SU-DHL-6 (cell line): ENCODE results near the gene TERB1.
"Not testable (repeated sequence)": the region's sequence is repeated elsewhere in the genome, so short reads cannot be mapped to it uniquely, and the experiment has no call there.

Experiments
- H2AFZ ChIP-seq: fragments of 200-600 bp; sonication (generic); 2 replicates; pipeline ENCODE4 v1.6.1; 2014; ENCODE audit warnings: low read depth, mild to moderate bottlenecking, moderate library complexity, mixed read lengths, antibody characterized with exemption, low read length; ENCODE audit not compliant: severe bottlenecking
- H3F3A ChIP-seq: fragments of 200-600 bp; shearing (Covaris generic); 2 replicates; pipeline ENCODE4 v1.6.0; 2016; ENCODE audit warnings: antibody characterized with exemption, mild to moderate bottlenecking; ENCODE audit not compliant: insufficient read depth
- H3K27ac ChIP-seq: fragments of 200-600 bp; sonication (generic); 2 replicates; pipeline ENCODE4 v1.5.1; 2016; ENCODE audit warnings: low read depth, mild to moderate bottlenecking, low read length, moderate library complexity, mixed read lengths
- H3K27me3 ChIP-seq: fragments of 200-600 bp; sonication (generic), shearing (Covaris generic); 2 replicates; pipeline ENCODE4 v1.6.0; 2014; ENCODE audit warnings: mild to moderate bottlenecking, low read length
- H3K36me3 ChIP-seq: fragments of 200-600 bp; sonication (generic); 2 replicates; pipeline ENCODE4 v1.6.1; 2014; ENCODE audit warnings: mild to moderate bottlenecking, low read length, mixed read lengths
- H3K4me2 ChIP-seq: fragments of 300-600, 200-600 bp; shearing (Covaris generic), sonication (generic); 2 replicates; pipeline ENCODE4 v1.6.0; 2014; ENCODE audit warnings: low read length, low read depth, mild to moderate bottlenecking; ENCODE audit not compliant: poor library complexity, severe bottlenecking
- H3K4me3 ChIP-seq: fragments of 200-600 bp; sonication (generic); 2 replicates; pipeline ENCODE4 v1.5.1; 2014; ENCODE audit warnings: antibody characterized with exemption, low read length, mild to moderate bottlenecking, mixed read lengths; ENCODE audit not compliant: insufficient read depth, poor library complexity, severe bottlenecking
- H3K79me2 ChIP-seq: fragments of 200-600 bp; sonication (generic); 2 replicates; pipeline ENCODE4 v1.6.1; 2014; ENCODE audit warnings: mild to moderate bottlenecking, low read length, moderate library complexity; ENCODE audit not compliant: insufficient read depth
- H3K9ac ChIP-seq: fragments of 200-600 bp; sonication (generic); 2 replicates; pipeline ENCODE4 v1.7.0; 2014; ENCODE audit warnings: mild to moderate bottlenecking, low read length
- H3K9me2 ChIP-seq: fragments of 200-600 bp; sonication (generic); replicated peaks from 2 replicates; pipeline ENCODE4 v1.6.1; 2014; ENCODE audit warnings: low read length; ENCODE audit not compliant: insufficient read depth
- H3K9me3 ChIP-seq: fragments of 200-600 bp; sonication (generic); 2 replicates; pipeline ENCODE4 v1.6.1; 2014; ENCODE audit warnings: low read length, mixed read lengths; ENCODE audit not compliant: insufficient read depth
- H4K20me1 ChIP-seq: fragments of 200-600 bp; sonication (generic); 2 replicates; pipeline ENCODE4 v1.6.1; 2014; ENCODE audit warnings: low read depth, mild to moderate bottlenecking, antibody characterized with exemption, low read length, moderate library complexity, mixed read lengths
- CTCF ChIP-seq: fragments of 200-600 bp; sonication (generic); IDR thresholded peaks from one replicate; pipeline ENCODE4 v1.5.1; 2017; ENCODE audit warnings: antibody characterized with exemption, mild to moderate bottlenecking, low read length, moderate library complexity; ENCODE audit not compliant: insufficient read depth, poor library complexity, severe bottlenecking
- EZH2phosphoT487 ChIP-seq: fragments of 200-600 bp; sonication (generic), shearing (Covaris generic); conservative IDR thresholded peaks from 2 replicates; pipeline ENCODE4 v1.6.1; 2018; ENCODE audit warnings: mild to moderate bottlenecking, antibody characterized with exemption, low read length, moderate library complexity, mixed read lengths

TERB1 gene

GRCh38 chr16:66800856-66801255 lies 528 bp downstream of the TERB1 start:
- Histone ChIP-seq H3K27me3 (no peaks in the 10 kb centered on the region), H2AFZ (no peak overlapping the region), H3K4me2 (no peak overlapping the region), H3F3A (peaks cover 9% of the 10 kb centered on the region; the same call in 1 of the 2 replicates), H3K9ac (no peak overlapping the region), H4K20me1 (no peaks in the 10 kb centered on the region), H3K79me2 (no peaks in the 10 kb centered on the region), H3K4me3 (no peak overlapping the region), H3K9me3 (no peaks in the 10 kb centered on the region), H3K27ac (no peak overlapping the region), H3K36me3 (peaks cover 10% of the 10 kb centered on the region), H3K9me2 (no peaks in the 10 kb centered on the region)
- TF ChIP-seq EZH2phosphoT487 = no peak
- TF ChIP-seq CTCF = no peak

GRCh38 chr16:66798161-66798560 lies 3.2 kb downstream of the TERB1 start:
- no peaks in the 10 kb centered on the region for H3K27me3 ChIP-seq
- no peaks in the 10 kb centered on the region for H3K79me2 ChIP-seq
- no peaks in the 10 kb centered on the region; the same call in 1 of the 2 replicates for H3K36me3 ChIP-seq
- no peak overlapping the region for H3K4me2 ChIP-seq
- no peak overlapping the region for H3K4me3 ChIP-seq
- no peaks in the 10 kb centered on the region for H3K9me3 ChIP-seq
- H2AFZ ChIP-seq = no peak overlapping the region
- no peak overlapping the region for H3K9ac ChIP-seq
- no peaks in the 10 kb centered on the region for H4K20me1 ChIP-seq
- H3K9me2 ChIP-seq = no peaks in the 10 kb centered on the region
- H3K27ac ChIP-seq = no peak overlapping the region
- TF ChIP-seq CTCF (no peak), EZH2phosphoT487 (no peak)
- H3F3A ChIP-seq = peaks cover 9% of the 10 kb centered on the region; the same call in 1 of the 2 replicates

DNA sequence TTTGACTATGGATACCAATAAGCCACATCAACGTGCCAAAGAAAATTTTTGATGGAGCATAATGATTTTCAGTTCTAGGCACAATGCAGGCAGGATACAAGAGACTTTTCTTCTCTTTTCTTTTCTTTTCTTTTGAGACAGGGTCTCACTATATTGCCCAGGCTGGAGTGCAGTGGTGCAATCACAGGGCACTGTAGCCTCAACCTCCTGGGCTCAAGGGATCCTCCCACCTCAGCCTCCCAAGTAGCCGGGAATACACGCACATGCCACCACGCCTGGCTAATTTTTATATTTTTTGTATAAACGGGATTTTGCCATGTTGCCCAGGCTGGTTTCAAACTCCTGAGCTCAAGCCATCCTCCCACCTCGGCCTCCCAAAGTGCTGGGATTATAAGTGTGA lies 7.4 kb downstream of the TERB1 start:
- H3K4me2 ChIP-seq, H3K9me2 ChIP-seq, H3K4me3 ChIP-seq, H3K27me3 ChIP-seq, H4K20me1 ChIP-seq, H3K9me3 ChIP-seq, H3K36me3 ChIP-seq, H3K9ac ChIP-seq, H2AFZ ChIP-seq, H3K27ac ChIP-seq, H3K79me2 ChIP-seq, H3F3A ChIP-seq: not testable (repeated sequence)

DNA sequence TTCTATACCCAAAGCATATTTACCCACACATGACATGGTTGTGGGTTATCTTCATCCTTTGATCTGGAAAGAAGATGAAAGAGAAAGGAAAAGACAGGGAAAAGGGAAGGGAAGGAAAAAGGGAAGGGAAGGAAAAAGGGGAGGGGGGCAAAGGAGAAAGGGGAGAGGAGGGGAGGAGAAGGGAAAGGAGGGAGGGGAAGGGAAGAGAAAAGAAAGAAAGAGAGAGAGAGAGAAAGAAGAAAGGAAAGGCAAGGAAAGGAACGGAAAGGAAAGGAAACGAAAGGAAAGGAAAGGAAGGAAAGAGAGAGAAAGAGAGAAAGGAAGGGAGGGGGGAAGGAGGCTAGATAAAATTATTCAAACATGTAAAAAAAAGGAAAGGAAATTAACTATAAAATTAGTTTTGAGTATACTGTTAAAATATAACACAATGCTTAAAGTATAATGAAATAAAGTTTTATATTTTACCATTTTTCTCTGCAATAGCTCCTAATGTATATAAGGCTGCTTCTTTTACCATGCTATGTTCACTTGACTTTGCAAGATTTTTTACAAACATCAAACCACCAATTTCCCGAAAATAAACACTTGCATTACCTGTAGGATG lies 11.2 kb downstream of the TERB1 start:
- H3K79me2 ChIP-seq = no peaks in the 10 kb centered on the region
- no peaks in the 10 kb centered on the region for H3K9me3 ChIP-seq
- no peaks in the 10 kb centered on the region for H3K27me3 ChIP-seq
- no peaks in the 10 kb centered on the region for H3K9me2 ChIP-seq
- H3K9ac ChIP-seq = no peak overlapping the region
- no peak overlapping the region for H3K4me2 ChIP-seq
- no peaks in the 10 kb centered on the region for H3K36me3 ChIP-seq
- TF ChIP-seq CTCF (no peak), EZH2phosphoT487 (no peak)
- H3K27ac ChIP-seq = no peak overlapping the region
- no peak overlapping the region for H3K4me3 ChIP-seq
- H2AFZ ChIP-seq = no peak overlapping the region
- no peaks in the 10 kb centered on the region for H4K20me1 ChIP-seq
- no peaks in the 10 kb centered on the region for H3F3A ChIP-seq
